HL-60 (cell line): ENCODE measurements around the gene CES2.

Experiments
- CTCF ChIP-seq: IDR thresholded peaks from one replicate; pipeline ENCODE4 v1.5.1; 2011; ENCODE audit warnings: low read length, control low read depth, inconsistent platforms; ENCODE audit not compliant: insufficient read depth
- POLR2AphosphoS5 ChIP-seq: IDR thresholded peaks from 2 replicates; pipeline ENCODE4 v1.6.1; 2012; ENCODE audit warnings: low read depth
- TF ChIP-seq, protein P1 (sequence below): IDR thresholded peaks from 2 replicates; pipeline ENCODE4 v1.6.1; 2012; ENCODE audit warnings: low read depth; ENCODE audit not compliant: insufficient replicate concordance

- TF ChIP-seq CTCF (no peak), POLR2AphosphoS5 (no peak)
- TF ChIP-seq, protein P1, sequence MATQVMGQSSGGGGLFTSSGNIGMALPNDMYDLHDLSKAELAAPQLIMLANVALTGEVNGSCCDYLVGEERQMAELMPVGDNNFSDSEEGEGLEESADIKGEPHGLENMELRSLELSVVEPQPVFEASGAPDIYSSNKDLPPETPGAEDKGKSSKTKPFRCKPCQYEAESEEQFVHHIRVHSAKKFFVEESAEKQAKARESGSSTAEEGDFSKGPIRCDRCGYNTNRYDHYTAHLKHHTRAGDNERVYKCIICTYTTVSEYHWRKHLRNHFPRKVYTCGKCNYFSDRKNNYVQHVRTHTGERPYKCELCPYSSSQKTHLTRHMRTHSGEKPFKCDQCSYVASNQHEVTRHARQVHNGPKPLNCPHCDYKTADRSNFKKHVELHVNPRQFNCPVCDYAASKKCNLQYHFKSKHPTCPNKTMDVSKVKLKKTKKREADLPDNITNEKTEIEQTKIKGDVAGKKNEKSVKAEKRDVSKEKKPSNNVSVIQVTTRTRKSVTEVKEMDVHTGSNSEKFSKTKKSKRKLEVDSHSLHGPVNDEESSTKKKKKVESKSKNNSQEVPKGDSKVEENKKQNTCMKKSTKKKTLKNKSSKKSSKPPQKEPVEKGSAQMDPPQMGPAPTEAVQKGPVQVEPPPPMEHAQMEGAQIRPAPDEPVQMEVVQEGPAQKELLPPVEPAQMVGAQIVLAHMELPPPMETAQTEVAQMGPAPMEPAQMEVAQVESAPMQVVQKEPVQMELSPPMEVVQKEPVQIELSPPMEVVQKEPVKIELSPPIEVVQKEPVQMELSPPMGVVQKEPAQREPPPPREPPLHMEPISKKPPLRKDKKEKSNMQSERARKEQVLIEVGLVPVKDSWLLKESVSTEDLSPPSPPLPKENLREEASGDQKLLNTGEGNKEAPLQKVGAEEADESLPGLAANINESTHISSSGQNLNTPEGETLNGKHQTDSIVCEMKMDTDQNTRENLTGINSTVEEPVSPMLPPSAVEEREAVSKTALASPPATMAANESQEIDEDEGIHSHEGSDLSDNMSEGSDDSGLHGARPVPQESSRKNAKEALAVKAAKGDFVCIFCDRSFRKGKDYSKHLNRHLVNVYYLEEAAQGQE, result no peak
Observed at GRCh38 chr16:66973716-66974115, 38.4 kb downstream of the CES2 start.
